ENCODE measurements around the gene SORBS2. TPM values are rescaled to one million over a fixed set of nuclear protein-coding genes. Genes with fewer than 3 reads are reported as not detected.

SORBS2 gene
- polyA plus RNA-seq, 2 of the 4 experiments (the other 2 are of a cell fraction): 0.23 to 0.90 TPM

GRCh38 chr4:185835814-185836213 is 23.8 kb upstream of the SORBS2 start (continued):
- no peak for TF ChIP-seq HMGXB4 (CRISPR knock-in tag; IDR thresholded peaks at IDR 0.05; ENCODE audit: borderline replicate concordance)

DNA sequence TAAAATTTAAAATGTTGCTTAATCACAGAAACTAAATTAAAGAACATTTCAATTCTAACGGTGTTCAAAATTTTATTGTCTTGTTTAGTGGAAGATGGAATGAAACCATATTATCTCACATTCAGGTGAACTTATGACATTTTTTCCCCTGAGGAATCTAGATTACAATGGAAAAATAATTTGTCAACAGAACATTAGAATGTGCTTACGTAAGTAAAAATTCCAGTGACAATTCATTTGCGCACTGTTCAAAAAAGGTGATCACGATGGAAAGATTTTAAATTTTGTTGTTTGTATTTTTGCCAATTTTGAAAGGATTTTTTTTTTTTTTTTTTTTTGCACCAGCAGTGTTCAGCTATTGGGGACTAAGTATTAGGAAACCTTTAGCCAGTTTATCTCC is 23.3 kb upstream of the SORBS2 start:
- no peak overlapping the region; a peak in 1 of 6 replicates for H3K27ac ChIP-seq
- H3K9me3 ChIP-seq: no peaks in the 10 kb centered on the region
- FAIRE-seq (no peak), ATAC-seq (no peak), DNase-seq (ENCODE audit: low read depth in 1 of 2, low spot score in 1 of 2) (no peak)
- peaks cover 50% of the 10 kb centered on the region for H3K4me1 ChIP-seq
- no peak overlapping the region for H3K4me2 ChIP-seq
- H3K4me3 ChIP-seq: no peak overlapping the region
- TF ChIP-seq USF2 (IDR thresholded peaks at IDR 0.05) (no peak), RFX5 (IDR thresholded peaks at IDR 0.05) (no peak), JUNB (IDR thresholded peaks at IDR 0.05) (no peak), RNF2 (IDR thresholded peaks at IDR 0.05; ENCODE audit: borderline replicate concordance, low read depth) (no peak), E2F6 (IDR thresholded peaks at IDR 0.05; ENCODE audit: borderline replicate concordance, low read depth) (no peak), BHLHE40 (IDR thresholded peaks at IDR 0.05; ENCODE audit: low read depth, low read length) (no peak), CHD4 (IDR thresholded peaks at IDR 0.05; ENCODE audit: borderline replicate concordance) (no peak), CBX8 (IDR thresholded peaks at IDR 0.05) (no peak), CBX2 (IDR thresholded peaks at IDR 0.05; ENCODE audit: borderline replicate concordance, low read depth) (no peak), HDAC2 (IDR thresholded peaks at IDR 0.05) (no peak), MAZ (IDR thresholded peaks at IDR 0.05; ENCODE audit: borderline replicate concordance, low read depth, low read length) (no peak), HOXB13 (CRISPR knock-in tag; IDR thresholded peaks at IDR 0.05; ENCODE audit: low read depth) (no peak), NR3C1 (IDR thresholded peaks at IDR 0.05) (no peak), HMGXB4 (CRISPR knock-in tag; IDR thresholded peaks at IDR 0.05; ENCODE audit: borderline replicate concordance) (no peak), ZFP36 (IDR thresholded peaks at IDR 0.05; ENCODE audit: borderline replicate concordance, partially characterized antibody) (no peak), RAD21 (conservative IDR thresholded peaks at IDR 0.05 in 1 of 2, IDR thresholded peaks at IDR 0.05 in 1 of 2) (no peak), JUN (IDR thresholded peaks at IDR 0.05) (no peak)
- TF ChIP-seq, protein P1, sequence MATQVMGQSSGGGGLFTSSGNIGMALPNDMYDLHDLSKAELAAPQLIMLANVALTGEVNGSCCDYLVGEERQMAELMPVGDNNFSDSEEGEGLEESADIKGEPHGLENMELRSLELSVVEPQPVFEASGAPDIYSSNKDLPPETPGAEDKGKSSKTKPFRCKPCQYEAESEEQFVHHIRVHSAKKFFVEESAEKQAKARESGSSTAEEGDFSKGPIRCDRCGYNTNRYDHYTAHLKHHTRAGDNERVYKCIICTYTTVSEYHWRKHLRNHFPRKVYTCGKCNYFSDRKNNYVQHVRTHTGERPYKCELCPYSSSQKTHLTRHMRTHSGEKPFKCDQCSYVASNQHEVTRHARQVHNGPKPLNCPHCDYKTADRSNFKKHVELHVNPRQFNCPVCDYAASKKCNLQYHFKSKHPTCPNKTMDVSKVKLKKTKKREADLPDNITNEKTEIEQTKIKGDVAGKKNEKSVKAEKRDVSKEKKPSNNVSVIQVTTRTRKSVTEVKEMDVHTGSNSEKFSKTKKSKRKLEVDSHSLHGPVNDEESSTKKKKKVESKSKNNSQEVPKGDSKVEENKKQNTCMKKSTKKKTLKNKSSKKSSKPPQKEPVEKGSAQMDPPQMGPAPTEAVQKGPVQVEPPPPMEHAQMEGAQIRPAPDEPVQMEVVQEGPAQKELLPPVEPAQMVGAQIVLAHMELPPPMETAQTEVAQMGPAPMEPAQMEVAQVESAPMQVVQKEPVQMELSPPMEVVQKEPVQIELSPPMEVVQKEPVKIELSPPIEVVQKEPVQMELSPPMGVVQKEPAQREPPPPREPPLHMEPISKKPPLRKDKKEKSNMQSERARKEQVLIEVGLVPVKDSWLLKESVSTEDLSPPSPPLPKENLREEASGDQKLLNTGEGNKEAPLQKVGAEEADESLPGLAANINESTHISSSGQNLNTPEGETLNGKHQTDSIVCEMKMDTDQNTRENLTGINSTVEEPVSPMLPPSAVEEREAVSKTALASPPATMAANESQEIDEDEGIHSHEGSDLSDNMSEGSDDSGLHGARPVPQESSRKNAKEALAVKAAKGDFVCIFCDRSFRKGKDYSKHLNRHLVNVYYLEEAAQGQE (IDR thresholded peaks at IDR 0.05): no peak
- TF ChIP-seq, protein P2, sequence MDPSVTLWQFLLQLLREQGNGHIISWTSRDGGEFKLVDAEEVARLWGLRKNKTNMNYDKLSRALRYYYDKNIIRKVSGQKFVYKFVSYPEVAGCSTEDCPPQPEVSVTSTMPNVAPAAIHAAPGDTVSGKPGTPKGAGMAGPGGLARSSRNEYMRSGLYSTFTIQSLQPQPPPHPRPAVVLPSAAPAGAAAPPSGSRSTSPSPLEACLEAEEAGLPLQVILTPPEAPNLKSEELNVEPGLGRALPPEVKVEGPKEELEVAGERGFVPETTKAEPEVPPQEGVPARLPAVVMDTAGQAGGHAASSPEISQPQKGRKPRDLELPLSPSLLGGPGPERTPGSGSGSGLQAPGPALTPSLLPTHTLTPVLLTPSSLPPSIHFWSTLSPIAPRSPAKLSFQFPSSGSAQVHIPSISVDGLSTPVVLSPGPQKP (IDR thresholded peaks at IDR 0.05; ENCODE audit: low read depth, low read length): no peak
- TF ChIP-seq, protein P3, sequence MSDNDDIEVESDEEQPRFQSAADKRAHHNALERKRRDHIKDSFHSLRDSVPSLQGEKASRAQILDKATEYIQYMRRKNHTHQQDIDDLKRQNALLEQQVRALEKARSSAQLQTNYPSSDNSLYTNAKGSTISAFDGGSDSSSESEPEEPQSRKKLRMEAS (IDR thresholded peaks at IDR 0.05): no peak
- 97% methylated on average over 4 of the region's 4 CpGs for WGBS (ENCODE audit: missing lambda C conversion rate)
- ChIA-PET POLR2A (no interaction called here), CTCF (no interaction called here)
